Activated CD4-positive, alpha-beta T cell treated with anti-CD3 and anti-CD28 coated beads, Interleukin-2, amount 50 U/mL, for 24 hours (primary cell): ENCODE measurements around the gene TEX11.
"Not testable (repeated sequence)": the region's sequence is repeated elsewhere in the genome, so short reads cannot be mapped to it uniquely, and the experiment has no call there.

ENCODE experiments used
- DNase-seq, 2 donors: peaks; one replicate each; pipeline ENCODE4 v3.0.0-alpha.2; 2020; ENCODE audit warnings: low read depth in 1 of 2, low spot score in 1 of 2

The TEX11 gene

DNA sequence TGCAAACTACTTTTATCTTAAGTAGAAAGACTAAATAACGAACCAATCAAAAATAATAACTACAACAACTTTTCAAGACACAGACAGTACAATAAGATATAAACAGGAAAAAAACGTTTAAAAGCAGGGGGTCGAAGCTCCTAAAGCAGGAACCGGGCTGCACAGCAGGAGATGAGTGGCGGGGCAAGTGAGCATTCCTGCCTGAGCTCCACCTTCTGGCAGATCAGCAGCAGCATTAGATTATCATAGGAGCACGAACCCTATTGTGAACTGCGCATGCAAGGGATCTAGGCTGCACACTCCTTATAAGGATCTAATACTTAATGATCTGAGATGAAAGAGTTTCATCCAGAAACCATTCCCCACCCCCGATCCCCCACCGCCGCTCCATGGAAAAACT is 146.2 kb downstream of the TEX11 start:
- DNase-seq: no peak

DNA sequence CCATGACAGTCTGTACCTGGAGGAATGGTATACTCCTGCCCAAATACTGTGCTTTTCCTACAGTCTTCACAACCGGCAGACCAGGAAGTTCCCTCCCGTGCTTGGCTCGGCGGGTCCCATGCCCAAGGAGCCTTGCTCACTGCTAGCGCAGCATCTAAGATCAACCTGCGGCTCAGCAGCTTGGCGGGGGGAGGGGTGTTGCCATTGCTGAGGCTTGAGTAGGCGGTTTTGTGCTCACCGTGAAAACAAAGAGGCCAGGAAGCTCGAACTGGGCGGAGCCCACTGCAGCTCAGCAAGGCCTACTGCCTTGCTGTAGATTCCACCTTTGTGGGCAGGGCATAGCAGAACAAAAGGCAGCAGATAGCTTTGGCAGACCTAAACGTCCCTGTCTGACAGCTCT is 152.7 kb downstream of the TEX11 start:
- DNase-seq: peak; percentile 6 to 32

- DNase-seq: no peak
Measured at GRCh38 chrX:70754169-70754848, 154.2 kb downstream of the TEX11 start.

- DNase-seq: not testable (repeated sequence)
Measured at GRCh38 chrX:70733774-70734173, 174.7 kb downstream of the TEX11 start.

DNA sequence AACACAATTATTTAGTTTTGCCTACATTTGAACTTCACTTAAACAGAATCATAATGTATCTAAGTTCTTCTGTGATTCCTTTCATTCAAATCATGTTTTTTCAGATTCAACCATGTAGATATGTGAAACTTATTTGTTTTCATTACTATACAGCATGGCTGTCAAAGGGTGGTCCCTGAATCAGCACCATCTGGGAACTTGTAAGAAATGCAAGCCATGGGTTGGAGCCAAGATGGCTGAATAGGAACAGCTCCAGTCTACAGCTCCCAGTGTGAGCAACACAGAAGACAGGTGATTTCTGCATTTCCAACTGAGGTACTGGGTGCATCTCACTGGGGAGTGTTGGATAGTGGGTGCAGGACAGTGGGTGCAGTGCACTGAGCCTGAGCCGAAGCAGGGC is 180.6 kb downstream of the TEX11 start:
- not testable (repeated sequence) for DNase-seq

DNA sequence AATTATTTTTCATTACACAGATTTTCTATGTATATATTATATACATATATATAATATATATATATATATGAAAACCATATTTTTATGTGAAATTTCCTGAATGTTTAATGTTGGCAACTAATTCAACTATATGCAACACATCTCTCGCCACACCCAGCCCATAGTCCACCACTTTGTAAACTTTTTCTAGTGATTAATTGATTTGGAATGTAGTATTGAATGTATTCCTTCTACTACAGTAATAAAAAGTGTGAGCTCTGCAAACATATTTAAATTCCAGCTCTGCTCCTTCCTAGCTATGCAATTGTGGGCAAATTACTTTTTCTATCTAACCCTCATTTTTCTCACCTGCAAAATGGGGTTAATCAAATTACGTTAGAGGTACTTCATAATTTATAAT is 187.8 kb downstream of the TEX11 start:
- no peak for DNase-seq

DNA sequence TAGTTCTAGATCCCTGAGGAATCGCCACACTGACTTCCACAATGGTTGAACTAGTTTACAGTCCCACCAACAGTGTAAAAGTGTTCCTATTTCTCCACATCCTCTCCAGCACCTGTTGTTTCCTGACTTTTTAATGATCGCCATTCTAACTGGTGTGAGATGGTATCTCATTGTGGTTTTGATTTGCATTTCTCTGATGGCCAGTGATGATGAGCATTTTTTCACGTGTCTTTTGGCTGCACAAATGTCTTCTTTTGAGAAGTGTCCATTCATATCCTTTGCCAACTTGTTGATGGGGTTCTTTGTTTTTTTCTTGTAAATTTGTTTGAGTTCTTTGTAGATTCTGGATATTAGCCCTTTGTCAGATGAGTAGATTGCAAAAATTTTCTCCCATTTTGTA is 197.2 kb downstream of the TEX11 start:
- DNase-seq: not testable (repeated sequence)

GRCh38 chrX:70694339-70695122 is 214.0 kb downstream of the TEX11 start:
- no peak for DNase-seq

DNA sequence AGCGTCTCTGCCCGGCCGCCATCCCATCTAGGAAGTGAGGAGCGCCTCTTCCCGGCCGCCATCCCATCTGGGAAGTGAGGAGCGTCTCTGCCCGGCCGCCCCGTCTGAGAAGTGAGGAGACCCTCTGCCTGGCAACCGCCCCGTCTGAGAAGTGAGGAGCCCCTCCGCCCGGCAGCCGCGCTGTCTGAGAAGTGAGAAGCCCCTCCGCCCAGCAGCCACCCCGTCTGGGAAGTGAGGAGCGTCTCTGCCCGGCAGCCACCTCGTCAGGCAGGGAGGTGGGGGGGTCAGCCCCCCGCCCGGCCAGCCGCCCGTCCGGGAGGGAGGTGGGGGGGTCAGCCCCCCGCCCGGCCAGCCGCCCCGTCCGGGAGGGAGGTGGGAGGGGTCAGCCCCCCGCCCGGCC is 229.1 kb downstream of the TEX11 start:
- DNase-seq: not testable (repeated sequence)

DNA sequence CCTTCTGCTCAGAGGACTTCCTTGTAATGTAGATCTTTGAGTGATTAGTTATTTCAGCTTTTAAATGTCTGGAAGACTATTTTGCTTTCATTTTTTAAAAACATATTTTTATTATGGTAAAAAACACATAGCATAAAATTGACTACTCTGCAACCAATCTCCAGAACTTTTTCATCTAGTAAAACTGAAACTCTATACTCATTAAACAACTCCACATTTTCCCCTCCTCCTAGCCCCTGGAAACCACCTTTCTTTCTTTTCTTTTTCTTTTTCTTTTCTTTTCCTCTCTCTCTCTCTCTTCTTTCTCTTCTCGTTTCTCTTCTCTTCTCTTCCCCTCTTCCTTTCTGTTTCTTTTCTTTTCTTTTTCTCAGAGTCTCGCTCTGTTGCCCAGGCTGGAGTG is 233.2 kb downstream of the TEX11 start:
- no peak for DNase-seq

DNA sequence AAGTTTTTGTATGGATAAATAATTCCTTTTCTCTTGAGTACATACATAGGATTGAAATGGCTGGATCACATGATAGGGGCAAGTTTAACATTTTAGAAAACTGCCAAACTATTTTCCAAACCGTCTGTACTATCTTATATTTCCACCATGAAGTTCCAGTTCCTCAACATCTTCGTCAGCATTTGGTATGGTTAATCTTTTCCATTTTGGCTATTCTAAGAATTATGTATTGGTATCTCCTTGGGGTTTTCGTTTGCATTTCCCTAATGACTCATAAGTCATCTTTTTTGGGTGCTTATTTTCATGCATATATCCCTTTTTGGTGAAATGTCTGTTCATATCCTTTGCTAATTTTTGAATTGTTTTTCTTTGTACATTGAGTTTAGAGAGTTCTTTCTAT is 236.2 kb downstream of the TEX11 start:
- no peak for DNase-seq

DNA sequence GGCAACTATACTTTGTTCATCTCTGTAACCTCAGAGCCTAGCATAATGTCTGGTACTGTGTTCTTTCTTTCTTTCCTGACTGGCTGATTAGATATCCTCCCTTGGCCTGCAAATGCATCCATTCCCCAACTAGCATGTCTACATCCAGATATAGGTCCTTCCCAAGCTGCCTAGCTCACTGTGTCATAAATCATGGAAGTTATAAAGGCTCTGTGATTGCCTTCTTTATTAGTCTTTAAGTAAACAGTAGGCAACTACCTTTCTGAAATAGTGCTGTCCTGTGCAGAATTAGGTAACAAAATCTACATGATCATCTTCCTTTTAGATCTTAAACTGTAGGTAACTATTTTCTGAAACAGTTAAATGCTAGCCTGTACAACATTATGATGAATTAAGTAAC is 239.4 kb downstream of the TEX11 start:
- DNase-seq: no peak

DNA sequence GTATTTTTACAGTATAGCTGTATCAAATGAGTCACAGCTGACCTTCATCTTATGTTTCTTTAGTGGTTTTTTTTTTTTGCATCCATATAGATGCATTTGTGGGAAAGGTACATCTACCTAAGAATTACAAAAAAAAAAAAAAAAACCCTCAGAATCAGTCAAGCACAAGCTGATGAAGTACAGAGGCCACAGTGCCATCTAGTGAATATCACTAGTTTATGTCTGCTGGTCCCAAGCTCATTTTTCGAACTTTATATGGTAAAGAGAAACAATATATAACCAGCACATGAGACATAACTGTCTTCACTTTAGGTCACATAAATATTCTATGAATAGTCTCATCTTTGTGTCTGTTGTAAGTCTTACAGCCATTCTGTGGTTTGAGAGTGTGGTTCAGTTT is 243.8 kb downstream of the TEX11 start:
- DNase-seq: no peak

DNA sequence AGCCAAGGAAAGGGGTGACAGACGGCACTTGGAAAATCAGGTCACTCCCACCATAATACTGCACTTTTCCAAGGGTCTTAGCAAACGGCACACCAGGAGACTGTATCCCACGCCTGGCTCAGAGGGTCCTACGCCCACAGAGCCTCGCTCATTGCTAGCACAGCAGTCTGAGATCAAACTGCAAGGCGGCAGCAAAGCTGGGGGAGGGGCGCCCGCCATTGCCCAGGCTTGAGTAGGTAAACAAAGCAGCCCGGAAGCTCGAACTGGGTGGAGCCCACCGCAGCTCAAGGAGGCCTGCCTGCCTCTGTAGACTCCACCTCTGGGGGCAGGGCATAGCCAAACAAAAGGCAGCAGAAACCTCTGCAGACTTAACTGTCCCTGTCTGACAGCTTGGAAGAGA is 247.4 kb downstream of the TEX11 start:
- not testable (repeated sequence) for DNase-seq

DNA sequence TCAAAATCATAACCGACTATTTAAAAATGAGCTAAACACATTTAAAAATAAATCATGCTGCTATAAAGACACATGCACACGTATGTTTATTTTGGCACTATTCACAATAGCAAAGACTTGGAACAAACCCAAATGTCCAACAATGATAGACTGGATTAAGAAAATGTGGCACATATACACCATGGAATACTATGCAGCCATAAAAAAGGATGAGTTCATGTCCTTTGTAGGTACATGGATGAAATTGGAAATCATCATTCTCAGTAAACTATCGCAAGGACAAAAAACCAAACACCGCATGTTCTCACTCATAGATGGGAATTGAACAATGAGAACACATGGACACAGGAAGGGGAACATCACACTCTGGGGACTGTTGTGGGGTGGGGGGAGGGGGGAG is 251.0 kb downstream of the TEX11 start:
- not testable (repeated sequence) for DNase-seq

- DNase-seq: no peak
Measured at GRCh38 chrX:70656304-70656703, 252.2 kb downstream of the TEX11 start.

DNA sequence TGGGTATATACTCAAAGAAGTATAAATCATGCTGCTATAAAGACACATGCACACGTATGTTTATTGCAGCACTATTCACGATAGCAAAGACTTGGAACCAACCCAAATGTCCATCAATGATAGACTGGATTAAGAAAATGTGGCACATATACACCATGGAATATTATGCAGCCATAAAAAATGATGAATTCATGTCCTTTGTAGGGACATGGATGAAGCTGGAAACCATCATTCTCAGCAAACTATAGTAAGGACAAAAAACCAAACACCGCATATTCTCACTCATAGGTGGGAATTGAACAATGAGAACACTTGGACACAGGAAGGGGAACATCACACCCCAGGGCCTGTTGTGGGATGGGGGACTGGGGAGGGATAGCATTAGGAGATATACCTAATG is 260.6 kb downstream of the TEX11 start:
- DNase-seq: not testable (repeated sequence)

- no peak for DNase-seq
Measured at GRCh38 chrX:70636218-70636617, 272.3 kb downstream of the TEX11 start.

DNA sequence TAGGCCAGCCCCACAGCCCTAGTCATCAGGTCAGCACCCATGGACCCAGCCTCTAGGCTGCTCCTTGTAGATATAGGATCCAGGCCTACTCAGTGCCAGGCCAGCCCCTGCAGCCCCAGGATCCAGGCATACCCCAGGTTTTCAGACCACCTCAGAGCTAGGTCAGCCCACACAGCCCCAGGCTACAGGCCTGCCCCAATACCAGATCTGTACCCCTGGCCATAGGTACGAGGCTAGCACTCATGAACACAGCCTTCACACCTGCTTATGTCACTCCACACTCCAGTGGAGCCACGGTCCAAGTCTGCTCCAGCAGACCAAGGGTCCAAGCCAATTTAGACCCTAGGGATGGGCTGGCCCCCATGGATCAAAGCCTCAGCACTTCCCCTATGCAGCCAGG is 272.8 kb downstream of the TEX11 start:
- no peak for DNase-seq

DNA sequence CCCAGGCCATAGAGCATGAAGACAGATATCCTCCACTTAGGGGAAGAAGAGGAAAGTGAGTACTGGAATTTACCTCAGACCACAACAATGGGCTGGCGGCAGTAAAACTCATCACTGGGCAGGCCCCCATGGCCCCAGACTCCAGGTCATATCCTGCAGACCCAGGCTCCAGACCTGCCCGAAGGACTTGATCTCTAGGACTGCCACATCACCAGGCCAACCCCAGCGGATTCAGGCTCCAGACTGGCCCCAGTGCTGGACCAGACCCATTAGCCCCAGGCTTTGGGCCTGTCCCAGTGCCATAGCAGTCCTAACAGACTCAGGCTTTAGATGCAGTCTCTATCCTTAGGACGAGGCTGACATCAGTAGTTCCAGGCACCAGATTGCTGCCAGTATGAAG is 273.3 kb downstream of the TEX11 start:
- DNase-seq: no peak

GRCh38 chrX:70621743-70622142 is 286.8 kb downstream of the TEX11 start:
- DNase-seq: no peak

DNA sequence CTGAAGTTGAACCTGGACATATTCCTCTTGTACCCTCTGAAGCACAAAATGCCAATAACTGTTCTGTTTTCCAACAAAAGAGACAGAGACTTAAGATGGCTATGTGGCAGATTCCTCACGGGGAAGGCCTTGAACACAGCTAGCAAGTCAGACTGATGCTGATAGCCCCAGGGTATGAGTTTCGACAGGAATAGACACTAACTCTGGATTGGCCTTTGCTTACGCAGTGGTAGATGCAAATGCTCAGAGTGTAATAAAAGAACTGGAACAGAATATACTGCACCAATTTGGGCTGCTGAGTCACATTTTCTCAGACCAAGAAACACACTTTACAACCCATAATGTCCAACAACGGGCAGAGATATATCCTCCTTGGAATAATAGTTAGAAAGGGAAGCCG is 290.0 kb downstream of the TEX11 start:
- DNase-seq: no peak

- DNase-seq: no peak
Measured at GRCh38 chrX:70613295-70613694, 295.2 kb downstream of the TEX11 start.
